ENCODE measurements around the gene RMND5B.
A peak's percentile ranks its signal among the peaks of the same experiment; 100 is the strongest.
"Not testable (repeated sequence)": the region's sequence is repeated elsewhere in the genome, so short reads cannot be mapped to it uniquely, and the experiment has no call there.

RMND5B gene, protein sequence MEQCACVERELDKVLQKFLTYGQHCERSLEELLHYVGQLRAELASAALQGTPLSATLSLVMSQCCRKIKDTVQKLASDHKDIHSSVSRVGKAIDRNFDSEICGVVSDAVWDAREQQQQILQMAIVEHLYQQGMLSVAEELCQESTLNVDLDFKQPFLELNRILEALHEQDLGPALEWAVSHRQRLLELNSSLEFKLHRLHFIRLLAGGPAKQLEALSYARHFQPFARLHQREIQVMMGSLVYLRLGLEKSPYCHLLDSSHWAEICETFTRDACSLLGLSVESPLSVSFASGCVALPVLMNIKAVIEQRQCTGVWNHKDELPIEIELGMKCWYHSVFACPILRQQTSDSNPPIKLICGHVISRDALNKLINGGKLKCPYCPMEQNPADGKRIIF

DNA sequence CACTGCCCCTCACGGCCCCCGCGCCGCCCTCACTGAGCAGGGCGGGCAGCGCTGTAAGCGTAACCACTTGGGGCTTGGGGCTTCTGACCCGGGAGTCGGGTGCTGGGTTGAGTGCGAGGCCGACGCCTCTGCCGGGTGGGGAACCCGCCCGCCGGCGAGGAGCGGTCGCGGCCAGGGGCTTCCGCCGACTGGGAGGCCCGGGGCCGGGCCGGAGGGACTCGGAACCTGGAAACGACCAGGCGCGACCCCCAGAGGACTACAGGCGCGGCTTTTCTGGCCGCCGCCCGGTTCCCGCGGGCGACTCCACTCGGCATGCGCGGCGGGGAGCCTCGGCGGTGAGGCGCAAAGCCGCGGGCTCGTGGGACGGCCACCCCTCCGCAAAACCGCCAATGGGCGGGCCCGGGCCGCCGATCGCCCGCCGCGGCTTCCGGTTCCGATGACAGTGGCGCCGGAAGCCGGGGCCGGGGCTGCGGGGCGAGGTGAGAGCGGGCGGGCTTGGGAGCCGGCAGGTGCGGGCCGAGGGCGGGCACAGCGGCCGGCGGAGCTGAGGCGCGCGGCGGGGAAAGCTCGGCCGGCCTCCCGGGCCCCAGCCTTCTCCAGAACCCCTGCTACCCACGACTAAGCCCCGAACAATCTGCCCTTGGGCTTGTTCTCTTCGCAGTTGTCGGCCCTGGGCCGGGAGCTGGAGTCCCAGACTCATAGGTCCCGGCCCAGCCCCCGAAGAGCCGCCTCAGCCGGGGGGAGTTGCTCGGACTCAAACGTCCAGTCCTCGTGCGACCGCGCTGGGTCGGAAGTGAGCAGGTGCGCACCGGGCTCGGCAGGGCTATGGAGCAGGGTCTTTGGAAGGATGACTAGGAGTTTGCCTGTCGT, at the start of gene RMND5B:
RMND5B (plus strand) TSS at position 439 of the 870 bp plus-strand sequence. CDS start 7,106 bp downstream, outside the sequence.
- peak; percentile 32 to 85 for DNase-seq

DNA sequence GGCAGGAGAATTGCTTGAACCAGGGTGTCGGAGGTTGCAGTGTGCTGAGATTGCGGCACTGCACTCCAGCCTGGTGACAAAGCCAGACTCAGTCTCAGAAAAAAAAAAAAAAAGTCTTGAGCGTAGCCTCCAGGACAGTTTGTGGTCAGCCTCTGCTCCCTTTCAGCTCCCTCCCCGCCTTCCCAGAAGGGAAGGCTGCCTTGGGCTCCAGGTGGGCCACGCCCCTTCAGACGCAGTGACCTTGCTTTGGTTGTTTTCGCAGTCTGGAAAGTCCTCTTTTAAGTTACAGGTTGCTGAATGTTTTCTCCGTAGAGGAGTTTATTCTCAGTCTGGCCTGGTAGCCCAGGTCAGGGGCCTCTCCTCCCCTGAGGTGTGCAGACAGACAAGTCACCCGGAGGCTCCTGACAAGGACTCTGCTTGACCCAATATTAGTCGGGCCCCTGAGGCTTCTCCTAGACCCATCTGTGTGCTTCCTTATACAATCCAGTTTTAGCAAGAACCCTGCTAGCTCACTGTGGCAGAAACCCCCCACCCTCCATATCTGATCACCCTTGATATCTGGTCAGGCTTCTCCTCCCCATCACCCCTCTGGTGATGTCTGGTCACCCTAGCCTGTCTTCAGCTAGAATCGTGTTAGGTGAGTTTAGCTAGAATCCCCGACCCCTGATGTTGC, 49.1 kb upstream of the RMND5B start:
- DNase-seq: no peak

DNA sequence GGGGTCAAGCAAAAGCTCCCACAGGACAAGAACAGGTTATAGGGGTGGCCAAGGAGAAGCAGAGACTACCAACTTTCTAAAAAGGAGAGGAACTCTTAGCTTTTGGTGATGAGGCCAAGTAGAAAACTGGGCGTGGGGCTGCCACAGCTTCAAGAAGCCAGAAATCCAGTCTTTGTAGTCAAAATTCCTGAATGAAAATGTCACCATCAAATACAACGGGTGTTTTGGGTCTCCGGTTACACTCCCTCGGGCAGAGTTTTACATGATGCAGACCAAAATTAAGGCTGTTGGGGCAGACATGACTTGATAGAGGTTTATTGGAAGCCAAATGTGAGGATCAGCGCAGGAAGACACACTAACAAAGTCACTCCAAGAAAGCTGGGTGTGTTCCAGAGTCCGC, 46.9 kb upstream of the RMND5B start:
- DNase-seq: no peak

DNA sequence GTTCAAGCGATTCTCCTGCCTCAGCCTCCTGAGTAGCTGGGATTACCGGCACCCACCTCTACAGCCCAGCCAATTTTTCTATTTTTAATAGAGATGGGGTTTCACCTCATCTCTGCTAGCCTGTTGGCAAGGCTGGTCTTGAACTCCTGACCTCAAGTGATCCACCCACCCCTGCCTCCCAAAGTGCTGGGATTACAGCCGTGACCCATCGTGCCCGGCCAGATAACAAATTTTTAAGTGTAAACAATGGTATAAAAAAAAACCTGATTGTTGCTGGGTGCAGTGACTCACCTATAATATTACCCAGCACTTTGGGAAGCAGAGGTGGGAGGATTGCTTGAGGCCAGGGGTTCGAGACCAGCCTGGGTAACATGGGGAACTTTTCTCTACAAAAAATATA, 45.5 kb upstream of the RMND5B start:
- no peak for DNase-seq

DNA sequence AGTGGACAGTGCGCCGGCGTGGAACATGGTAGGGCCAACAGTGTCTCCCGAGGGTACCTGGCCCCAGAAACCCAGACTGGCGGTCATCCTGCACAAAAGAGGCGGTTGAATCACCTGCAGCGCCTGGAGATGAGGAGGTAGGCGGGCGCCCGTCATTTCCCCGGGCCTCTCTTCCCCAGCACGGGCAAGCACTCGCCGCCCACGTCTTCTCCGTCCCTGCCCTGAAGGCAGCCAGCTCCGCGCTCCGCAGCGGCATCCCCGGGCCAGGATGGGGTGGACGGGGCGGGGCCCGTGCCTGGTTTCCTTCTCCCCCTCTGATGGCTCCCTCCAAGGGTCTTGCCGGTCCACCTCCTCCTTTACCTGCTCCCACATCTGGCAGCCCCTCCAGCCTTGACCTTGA, 44.5 kb upstream of the RMND5B start:
- no peak for DNase-seq

DNA sequence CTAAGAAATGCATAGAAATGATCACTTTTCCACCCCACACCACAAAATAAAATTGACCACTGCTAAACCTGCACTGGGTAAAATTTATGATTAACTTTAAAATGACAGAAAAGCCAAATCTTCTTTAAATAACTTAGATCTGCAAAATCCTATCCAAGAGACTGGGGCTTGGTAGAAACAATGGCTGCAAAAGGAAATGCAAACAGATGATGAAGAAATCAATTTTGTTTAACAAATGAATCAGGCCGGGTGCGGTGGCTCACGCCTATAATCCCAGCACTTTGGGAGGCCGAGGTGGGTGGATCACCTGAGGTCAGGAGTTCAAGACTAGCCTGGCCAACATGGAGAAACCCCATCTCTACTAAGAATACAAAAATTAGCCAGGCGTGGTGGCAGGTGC, 43.6 kb upstream of the RMND5B start:
- DNase-seq: not testable (repeated sequence)

DNA sequence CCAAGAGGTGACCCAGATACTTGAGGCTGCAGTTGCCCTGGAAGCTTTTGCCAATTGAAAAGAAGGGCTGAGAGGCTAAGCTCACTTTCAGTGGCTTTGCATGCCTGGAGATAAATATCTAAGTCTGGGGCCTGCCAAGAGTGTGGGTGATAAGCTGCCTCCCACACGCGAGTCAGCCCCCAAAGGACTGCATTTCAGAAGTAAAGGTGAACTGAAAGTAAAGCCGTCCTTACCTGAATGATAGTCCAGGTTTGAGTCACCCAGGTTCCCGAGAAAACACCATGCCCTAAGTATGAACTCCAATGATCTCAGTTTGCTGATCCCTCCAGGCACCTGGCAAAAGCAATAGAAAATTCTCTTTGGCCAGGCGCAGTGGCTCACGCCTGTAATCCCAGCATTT, 40.0 kb upstream of the RMND5B start:
- no peak for DNase-seq

DNA sequence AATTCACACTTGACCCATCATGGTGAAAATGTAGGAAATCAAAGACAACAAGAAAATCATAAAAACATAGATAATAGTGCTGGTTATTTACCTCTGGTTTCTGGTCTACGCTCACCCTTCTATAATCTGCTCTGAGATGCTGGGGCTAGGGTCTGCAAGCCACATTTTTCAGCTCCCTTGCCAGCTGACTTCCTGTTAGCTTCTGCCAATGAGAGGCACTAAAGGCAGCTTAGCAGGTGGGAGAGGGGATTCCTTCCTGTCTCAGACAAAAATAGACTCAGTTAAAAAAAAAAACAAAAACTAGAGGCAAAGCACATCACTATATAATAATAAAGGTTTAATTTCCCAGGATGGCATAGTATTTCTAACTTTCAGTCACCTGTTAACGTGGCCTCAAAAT, 37.7 kb upstream of the RMND5B start:
- DNase-seq: no peak

DNA sequence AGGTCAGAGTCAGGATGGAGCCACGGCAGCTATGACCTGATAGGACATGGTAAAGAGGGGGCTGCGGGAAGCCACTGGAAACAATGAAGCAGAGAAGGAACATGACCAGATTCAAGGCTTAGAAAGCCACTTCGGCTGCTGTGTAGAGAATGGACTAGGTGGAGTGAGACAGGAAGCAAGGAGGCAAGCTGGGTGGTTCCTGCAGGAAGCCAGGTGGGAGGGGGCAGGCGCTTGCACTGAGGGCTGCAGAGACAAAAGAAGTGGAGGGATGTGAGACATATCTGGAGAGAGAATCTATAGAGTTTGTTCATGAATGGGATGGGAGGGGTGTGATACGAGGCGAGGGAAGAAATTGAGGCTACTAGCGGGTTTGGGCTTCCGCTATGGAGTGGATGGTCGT, 36.5 kb upstream of the RMND5B start:
- no peak for DNase-seq

DNA sequence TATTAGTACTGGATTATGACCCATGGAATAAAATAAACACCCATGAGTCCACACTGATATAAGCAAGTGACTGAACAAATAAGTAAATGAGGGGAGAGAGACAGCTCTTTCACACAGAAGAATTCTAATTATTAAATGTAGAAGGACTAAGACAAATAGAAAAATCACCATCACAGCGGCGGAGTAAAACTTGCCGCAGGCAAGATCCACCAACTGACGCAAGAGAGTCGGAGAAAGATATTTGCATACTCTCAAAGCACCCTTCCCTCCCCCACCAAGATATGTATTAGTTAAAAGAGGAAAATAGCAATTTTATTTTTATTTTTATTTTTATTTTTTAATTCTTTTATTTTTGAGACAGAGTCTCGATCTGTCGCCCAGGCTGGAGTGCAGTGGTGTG, 32.1 kb upstream of the RMND5B start:
- no peak for DNase-seq

DNA sequence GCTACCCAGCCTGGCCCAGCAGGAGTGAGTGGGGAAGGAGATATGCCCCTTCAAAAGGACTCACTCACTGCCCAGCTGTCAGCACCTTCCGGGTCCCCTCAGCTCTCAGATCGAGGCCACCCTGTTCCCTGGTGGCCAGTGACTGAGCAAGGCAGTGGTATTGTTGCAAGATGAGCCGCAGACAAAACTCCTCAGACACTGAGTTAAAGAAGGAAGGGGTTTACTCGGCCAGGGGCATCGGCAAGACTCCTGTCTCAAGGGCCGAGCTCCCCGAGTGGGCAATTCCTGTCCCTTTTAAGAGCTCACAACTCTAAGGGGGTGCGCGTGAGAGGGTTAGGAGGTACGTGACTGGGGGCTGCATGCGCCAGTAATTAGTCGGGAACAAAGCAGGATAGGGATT, 27.2 kb upstream of the RMND5B start:
- DNase-seq: no peak

DNA sequence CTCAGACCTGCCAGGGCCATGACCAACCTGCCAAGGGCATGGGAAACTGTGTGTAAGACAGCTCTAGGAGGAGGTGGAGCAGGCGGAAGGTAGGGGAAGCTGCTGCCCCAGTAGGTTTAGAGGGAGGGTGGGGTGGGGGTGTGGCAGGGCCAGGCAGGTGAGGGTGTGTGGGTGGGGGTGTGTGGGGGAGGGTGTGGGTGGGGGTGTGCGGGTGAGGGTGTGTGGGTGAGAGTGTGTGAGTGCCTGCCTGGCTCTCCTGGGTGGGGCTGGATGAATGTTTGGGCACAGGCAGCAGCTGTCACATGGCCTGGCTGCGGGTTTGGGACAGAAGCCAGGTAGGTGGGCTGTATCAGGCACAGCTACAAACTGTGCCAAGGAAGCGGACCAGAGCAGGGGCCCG, 26.3 kb upstream of the RMND5B start:
- DNase-seq: no peak

DNA sequence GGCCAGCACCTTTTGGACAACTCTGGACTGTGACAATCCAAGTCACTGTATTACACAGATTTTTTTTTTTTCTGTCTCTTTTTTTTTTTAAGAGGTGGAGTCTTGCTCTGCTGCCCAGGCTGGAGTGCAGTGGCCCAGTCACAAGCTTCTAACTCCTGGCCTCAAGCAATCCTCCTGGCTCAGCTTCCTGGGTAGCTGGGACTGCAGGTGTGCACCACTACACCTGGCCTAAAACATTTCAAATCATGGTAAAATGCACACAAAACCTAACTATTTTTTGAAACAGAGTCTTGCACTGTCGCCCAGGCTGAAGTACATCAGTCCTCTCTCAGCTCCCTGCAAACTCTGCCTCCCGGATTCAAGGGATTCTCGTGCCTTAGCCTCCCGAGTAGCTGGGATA, 24.7 kb upstream of the RMND5B start:
- DNase-seq: no peak

DNA sequence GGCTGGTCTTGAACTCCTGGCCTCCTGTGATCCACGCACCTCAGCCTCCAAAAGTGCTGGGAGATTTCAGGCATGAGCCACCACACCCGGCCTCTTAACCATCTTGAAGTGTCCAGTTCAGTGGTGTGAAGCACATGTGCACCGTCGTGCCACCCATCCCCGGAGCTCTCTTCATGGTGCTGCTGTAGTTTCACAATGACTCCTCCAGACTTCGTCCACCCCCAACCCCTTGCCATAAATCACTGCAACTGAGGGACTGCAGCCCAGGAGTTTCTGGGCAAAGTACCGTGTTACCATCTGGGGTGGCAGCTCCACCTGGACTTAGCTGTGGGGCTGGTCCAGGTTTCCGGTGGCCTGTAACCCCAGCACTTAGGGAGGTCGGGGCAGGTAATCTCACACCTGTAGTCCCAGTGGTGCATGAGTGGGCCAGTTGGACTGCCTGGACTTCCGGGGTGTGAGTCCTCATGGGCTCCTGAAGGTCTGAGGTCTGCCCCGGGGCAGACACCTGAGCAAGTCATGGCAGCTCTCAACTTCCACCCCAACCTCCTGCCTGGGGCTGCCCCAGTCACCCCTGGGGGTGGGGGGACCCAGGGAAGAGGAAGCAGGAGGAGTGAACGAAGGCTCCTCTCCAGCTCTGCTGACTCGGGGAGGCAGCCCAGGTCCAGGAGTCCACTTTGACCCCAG, 24.1 kb upstream of the RMND5B start:
- no peak for DNase-seq

DNA sequence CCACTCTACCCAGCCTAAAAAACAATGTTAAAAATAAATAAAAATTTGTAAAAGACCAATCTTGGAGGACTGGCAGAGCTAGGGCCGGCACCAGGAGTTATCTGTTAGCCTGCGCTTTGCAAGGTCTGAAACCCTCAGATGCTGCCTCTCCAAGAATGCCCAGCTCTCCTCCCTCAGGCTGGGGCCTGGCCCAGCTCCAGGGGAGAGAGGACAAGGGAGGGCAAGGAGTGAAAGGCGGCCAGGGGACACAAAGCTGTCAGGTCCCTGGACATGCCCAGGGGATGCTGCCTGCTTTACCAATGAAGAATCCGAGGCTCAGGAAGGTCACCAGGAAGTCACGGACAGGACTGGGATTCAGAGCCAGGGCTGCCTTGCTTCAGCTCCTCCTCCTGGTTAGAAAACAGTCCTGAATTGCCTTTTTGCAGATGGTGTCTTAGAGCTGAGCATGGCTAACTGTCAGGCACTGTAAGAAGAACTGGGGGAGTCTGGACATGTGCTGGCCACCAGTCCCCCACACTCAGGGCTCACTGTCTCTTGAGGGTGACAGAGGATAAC, 23.0 kb upstream of the RMND5B start:
- no peak for DNase-seq

DNA sequence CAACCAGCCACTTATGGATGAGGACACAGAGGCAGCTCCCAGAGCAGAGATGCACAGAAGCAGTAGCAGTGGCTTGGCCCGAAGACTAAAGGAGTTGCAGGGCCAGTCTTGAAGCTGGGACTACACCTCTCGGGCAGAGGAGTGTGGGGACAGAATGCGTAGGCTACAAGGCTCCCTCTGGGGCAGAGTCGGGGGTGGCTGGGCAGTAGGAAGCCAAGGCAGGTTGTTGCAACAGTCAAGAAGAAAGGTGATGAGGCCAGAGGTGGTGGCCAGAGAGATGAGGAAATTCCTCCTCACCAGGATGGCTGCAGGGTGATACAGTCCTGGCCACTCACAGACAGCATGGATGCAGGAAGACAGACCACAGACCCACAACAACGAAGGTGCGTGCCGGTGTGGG, 22.4 kb upstream of the RMND5B start:
- no peak for DNase-seq

DNA sequence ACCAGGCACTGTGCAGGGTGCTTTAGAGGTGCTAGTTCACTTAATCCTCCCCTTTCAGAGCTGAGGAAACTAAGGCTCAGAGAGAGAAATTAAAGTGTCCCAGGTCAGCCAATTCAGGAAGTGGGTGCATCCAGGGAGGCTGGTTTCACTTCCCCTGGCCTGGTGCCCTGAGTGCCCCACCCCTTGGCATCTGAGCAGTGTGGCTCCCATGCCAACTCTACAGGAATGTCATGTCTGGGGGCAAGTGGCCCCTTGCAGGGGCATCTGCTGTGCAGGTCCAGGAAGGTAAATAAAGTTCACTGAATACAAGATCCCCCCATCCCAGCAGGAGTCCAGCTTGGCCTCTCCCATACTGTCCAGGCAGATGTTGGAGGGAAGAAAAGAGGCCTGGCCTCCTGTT, 21.8 kb upstream of the RMND5B start:
- no peak for DNase-seq

DNA sequence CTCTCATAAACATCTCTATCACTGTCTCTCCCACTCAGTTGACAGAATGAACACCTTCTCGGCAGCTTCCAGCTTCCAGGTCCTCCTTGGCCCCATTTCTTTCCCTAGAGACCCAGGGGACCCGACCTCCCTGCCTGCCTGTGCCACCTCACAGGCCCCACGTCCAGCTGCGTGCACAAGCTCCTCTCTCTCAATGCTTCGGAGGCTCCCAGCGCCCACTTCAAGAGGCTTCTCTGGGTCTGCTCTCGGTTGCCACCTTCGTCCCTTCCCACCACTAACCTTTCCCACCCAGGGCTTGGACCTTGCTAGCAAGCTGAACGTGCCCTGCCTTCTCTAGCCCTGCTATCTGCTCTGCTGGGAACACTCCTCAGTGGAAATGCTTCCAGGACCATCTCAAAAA, 20.3 kb upstream of the RMND5B start:
- no peak for DNase-seq

DNA sequence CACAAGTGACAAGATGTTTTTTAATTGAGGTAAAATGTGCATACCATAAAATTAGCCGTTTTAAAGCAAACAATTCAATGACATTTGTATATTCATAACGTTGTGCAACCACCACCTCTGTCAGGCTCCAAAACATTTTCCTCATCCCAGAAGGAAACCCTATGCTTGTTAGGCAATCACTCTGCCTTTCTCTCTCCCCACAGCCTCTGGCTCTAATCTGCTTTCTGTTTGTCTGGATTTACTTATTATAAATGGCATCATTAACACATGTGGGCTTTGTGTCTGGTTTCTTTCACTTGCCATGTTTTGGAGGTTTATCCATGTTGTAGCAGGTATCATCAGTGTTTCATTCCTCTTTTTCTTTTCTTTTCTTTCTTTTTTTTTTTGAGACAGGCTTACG, 18.9 kb upstream of the RMND5B start:
- DNase-seq: no peak

DNA sequence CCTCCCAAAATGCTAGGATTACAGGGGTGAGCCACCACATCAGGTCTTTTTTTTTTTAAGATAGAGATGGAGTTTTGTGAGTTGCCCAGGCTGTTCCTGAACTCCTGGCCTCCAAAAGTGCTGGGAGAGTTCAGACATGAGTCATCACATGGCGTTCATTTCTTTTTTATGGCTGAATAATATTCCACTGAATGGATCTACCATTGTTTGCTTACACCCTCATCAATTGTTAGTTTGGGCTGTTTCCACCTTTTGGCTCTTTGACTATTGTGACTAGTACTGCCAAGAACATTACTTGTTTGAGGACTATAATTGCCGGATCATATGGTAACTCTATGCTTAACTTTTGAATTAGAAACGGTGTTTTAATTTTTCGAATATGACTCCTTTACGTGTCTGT, 18.3 kb upstream of the RMND5B start:
- no peak for DNase-seq

DNA sequence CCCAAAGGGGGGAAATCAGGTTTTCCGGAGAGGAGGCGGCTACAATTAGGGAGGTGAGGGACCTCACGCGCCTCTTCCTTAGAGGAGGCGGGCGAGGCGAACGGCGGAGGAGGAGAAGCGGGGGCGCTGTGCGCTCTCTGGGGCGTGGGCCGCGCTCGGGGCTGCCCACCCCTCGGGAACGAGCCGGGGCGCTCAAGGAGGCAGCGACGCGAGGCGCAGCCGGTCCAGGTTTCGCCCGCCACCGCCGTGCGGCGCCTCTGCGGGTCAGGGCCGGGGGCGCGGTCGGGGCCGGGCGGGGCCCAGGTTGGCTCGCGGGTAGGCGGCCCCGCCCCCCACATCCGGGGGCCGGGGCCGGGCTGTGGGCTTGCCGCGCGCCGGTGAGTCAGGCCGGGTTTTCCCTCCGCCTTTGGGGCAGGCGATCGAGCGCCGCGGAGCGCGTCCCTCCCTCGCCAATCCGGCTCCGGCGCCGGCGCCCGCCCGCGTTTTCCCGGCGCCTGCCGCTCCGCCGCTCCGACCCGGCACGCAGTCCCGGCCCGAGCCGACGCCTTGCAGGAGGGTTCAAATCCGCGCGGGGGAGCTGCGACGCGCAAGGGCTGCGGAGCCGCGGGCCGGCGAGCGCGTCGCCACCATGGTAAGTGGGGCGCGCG, 17.6 kb upstream of the RMND5B start, which contains the start of gene N4BP3:
N4BP3 (plus strand) TSS at position 392 of the 647 bp plus-strand sequence. CDS start 6,052 bp downstream, outside the sequence.
- peak in 1 of 2 experiments; percentile 9 for DNase-seq

DNA sequence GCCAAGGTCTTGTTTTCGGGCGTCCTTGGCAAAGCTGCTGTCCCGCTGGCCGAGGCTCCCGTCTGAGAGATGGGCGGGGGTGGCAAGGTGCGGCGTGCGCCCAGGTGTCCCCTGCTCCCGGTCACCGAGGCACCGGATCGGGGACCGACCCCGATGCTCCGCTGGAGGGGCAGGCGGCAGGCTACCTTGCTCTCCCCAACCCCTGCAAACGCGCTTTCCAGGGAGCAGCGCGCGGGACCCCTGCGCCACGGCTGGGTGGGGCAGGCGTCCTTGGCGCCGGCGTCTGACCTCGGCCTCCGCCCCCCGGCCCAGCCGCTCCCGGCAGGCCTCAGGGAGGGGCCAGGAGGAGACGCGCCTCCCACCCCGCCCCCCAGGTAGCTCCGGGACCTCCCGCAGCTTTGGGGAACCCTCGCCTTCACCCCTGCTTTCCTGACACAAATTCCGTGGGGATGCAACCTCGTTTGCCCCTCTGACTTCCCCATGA, 16.9 kb upstream of the RMND5B start:
- DNase-seq: no peak
